ENCODE measurements around the gene TMEM184A. TPM values are rescaled to one million over a fixed set of nuclear protein-coding genes. Genes with fewer than 3 reads are reported as not detected.

TMEM184A gene
- total RNA-seq, 1 donor from 2014 or later = 6.6 TPM

GRCh38 chr7:1542329-1542728, 13.7 kb downstream of the TMEM184A start:
- Mint-ChIP-seq H3K27ac (peak overlapping the region; percentile 72), H3K4me1 (ENCODE audit: unreplicated experiment) (peaks cover 4% of the 10 kb centered on the region), H3K36me3 (no peaks in the 10 kb centered on the region), H3K4me3 (no peak overlapping the region), H3K27me3 (no peaks in the 10 kb centered on the region), H3K9me3 (no peaks in the 10 kb centered on the region)
- DNase-seq (ENCODE audit: extremely low spot score, unreplicated experiment) = no peak
- no peak for TF ChIP-seq CTCF (conservative IDR thresholded peaks at IDR 0.05)

GRCh38 chr7:1541431-1542162, 14.4 kb downstream of the TMEM184A start:
- H3K4me3 Mint-ChIP-seq = no peak overlapping the region
- no peaks in the 10 kb centered on the region for H3K36me3 Mint-ChIP-seq
- H3K27me3 Mint-ChIP-seq = no peaks in the 10 kb centered on the region
- H3K4me1 Mint-ChIP-seq (ENCODE audit: unreplicated experiment) = peaks cover 5% of the 10 kb centered on the region
- peak overlapping the region; percentile 72 for H3K27ac Mint-ChIP-seq
- DNase-seq (ENCODE audit: extremely low spot score, unreplicated experiment) = no peak
- no peak for TF ChIP-seq CTCF (conservative IDR thresholded peaks at IDR 0.05)
- no peaks in the 10 kb centered on the region for H3K9me3 Mint-ChIP-seq

GRCh38 chr7:1540776-1541271, 15.2 kb downstream of the TMEM184A start:
- Mint-ChIP-seq H3K4me1 (ENCODE audit: unreplicated experiment) (peaks cover 10% of the 10 kb centered on the region), H3K9me3 (no peaks in the 10 kb centered on the region), H3K27me3 (peaks cover 3% of the 10 kb centered on the region), H3K27ac (no peak overlapping the region), H3K36me3 (no peaks in the 10 kb centered on the region), H3K4me3 (no peak overlapping the region)
- no peak for TF ChIP-seq CTCF (conservative IDR thresholded peaks at IDR 0.05)
- DNase-seq (ENCODE audit: extremely low spot score, unreplicated experiment) = no peak

- H3K4me1 Mint-ChIP-seq (ENCODE audit: unreplicated experiment) = peaks cover 10% of the 10 kb centered on the region
- no peak for TF ChIP-seq CTCF (conservative IDR thresholded peaks at IDR 0.05)
- H3K27me3 Mint-ChIP-seq = peaks cover 3% of the 10 kb centered on the region
- no peak for DNase-seq (ENCODE audit: extremely low spot score, unreplicated experiment)
- no peak overlapping the region for H3K4me3 Mint-ChIP-seq
- no peaks in the 10 kb centered on the region for H3K9me3 Mint-ChIP-seq
- no peak overlapping the region for H3K27ac Mint-ChIP-seq
- no peaks in the 10 kb centered on the region for H3K36me3 Mint-ChIP-seq
Measured at GRCh38 chr7:1539882-1540775, 15.9 kb downstream of the TMEM184A start.

GRCh38 chr7:1539181-1539881, 16.7 kb downstream of the TMEM184A start:
- peak overlapping the region; percentile 48 for H3K27ac Mint-ChIP-seq
- H3K4me1 Mint-ChIP-seq (ENCODE audit: unreplicated experiment) = peaks cover 10% of the 10 kb centered on the region
- H3K4me3 Mint-ChIP-seq = no peak overlapping the region
- H3K27me3 Mint-ChIP-seq = peaks cover 3% of the 10 kb centered on the region
- DNase-seq (ENCODE audit: extremely low spot score, unreplicated experiment) = no peak
- no peaks in the 10 kb centered on the region for H3K36me3 Mint-ChIP-seq
- H3K9me3 Mint-ChIP-seq = no peaks in the 10 kb centered on the region
- no peak for TF ChIP-seq CTCF (conservative IDR thresholded peaks at IDR 0.05)

Data from type B pancreatic cell (in vitro differentiated cells).